D721Med (cell line): ENCODE results near the gene TPD52L2.
A peak's percentile ranks its signal among the peaks of the same experiment; 100 is the strongest.

Experiments
- DNase-seq: peaks from one replicate; pipeline ENCODE4 v3.0.0; 2011; ENCODE audit warnings: low spot score; ENCODE audit not compliant: insufficient read length
- FAIRE-seq: peaks from 2 replicates; lab custom pipeline; 2011; peaks lifted over from hg19 to GRCh38; lab: Jason Lieb, UNC
- TF ChIP-seq, protein P1 (sequence below): IDR thresholded peaks from 2 replicates; pipeline ENCODE4 v1.5.1; 2012; ENCODE audit warnings: mild to moderate bottlenecking, control low read depth; ENCODE audit not compliant: insufficient read depth; ENCODE audit errors: missing control alignments

TPD52L2 gene

DNA sequence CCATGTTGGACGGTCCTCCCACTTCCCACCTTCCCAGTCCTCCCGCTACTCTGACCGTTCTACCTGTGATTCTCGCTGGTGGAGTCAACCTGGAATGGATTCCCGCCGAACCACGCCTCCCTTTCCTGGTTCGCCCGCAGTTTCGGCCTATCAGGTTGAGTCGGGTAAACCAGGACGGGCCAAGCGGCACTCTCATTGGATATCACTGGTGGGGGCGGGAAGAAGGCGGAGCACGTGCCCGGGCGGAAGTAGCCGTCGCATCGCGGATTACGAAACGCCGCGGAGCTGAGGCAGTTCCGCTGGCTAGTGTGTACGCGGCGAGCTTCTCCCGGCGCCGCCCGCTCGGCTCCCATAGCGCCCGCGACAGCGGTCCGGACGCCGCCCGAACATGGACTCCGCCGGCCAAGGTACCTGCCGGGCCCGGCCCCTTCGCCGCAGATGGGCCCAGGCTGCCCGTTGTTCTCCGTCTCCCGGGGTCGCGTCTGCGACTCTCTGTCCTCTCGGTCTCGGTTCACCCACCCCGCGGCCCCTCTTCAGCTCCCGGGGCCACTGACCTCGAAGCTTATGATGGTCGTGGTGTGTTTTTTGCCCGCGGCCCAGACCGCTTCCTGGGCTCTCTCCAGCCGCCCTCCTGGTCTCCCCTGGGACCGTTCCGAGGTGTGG lies at the start of gene TPD52L2:
Gene TPD52L2 (plus strand): TSS at position 293 of the 663 bp plus-strand sequence. CDS start 96 bp downstream, at position 389.
- FAIRE-seq = no peak
- TF ChIP-seq, protein P1, sequence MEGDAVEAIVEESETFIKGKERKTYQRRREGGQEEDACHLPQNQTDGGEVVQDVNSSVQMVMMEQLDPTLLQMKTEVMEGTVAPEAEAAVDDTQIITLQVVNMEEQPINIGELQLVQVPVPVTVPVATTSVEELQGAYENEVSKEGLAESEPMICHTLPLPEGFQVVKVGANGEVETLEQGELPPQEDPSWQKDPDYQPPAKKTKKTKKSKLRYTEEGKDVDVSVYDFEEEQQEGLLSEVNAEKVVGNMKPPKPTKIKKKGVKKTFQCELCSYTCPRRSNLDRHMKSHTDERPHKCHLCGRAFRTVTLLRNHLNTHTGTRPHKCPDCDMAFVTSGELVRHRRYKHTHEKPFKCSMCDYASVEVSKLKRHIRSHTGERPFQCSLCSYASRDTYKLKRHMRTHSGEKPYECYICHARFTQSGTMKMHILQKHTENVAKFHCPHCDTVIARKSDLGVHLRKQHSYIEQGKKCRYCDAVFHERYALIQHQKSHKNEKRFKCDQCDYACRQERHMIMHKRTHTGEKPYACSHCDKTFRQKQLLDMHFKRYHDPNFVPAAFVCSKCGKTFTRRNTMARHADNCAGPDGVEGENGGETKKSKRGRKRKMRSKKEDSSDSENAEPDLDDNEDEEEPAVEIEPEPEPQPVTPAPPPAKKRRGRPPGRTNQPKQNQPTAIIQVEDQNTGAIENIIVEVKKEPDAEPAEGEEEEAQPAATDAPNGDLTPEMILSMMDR = no peak

GRCh38 chr20:63815615-63816253 lies 49.3 kb upstream of the TPD52L2 start:
- no peak for FAIRE-seq
- TF ChIP-seq, protein P1 = no peak
- no peak for DNase-seq

More for the DNA sequence above, at the start of gene TPD52L2:
- DNase-seq = peak; percentile 96

- DNase-seq = no peak
- FAIRE-seq = no peak
- TF ChIP-seq, protein P1 = peak; percentile 27
Observed at GRCh38 chr20:63819224-63819921, 45.7 kb upstream of the TPD52L2 start.

DNA sequence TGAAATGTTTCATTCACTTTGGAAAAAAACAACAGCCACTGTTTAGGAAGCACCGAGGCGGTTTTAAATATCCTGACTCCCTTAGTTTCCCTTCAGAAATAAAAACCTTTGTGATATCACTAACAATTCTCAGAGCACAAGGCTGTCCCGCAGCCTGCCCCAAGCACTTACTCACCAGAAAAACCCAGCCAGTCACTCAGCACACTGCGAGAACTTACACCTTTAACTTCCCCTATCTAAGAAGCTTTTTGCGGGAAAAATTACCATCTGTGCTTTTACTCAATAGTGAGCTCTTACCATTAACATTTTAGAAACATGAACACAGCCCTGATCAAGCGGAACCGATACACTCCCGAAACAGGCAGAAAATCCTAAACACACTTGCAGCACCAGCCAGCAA lies 43.3 kb upstream of the TPD52L2 start:
- TF ChIP-seq, protein P1 = no peak
- no peak for FAIRE-seq
- no peak for DNase-seq

DNA sequence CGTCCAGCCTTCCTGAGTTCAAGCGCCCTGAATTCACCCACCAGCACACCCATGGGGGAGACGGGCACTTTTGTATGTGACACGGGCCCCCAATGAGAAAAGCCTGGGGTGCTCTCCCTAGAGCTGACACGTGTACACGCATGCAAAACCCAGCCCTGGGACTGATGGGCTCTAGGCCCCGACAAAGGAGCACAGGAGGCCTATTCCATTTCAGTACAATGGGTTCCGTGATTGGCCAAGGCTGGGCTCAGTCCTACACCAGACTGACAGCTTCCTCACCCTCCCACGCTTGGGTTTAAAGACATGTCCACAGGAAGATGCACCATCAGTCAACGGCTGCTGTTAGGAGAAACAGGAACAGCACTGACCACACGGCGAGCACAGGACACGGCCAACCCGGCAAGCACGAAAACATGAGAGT lies 42.8 kb upstream of the TPD52L2 start:
- TF ChIP-seq, protein P1 = no peak
- FAIRE-seq = no peak
- DNase-seq = no peak

GRCh38 chr20:63823691-63824311 lies 41.3 kb upstream of the TPD52L2 start:
- TF ChIP-seq, protein P1 = no peak
- FAIRE-seq (no peak), DNase-seq (no peak)
